Activated CD4-positive, alpha-beta T cell treated with anti-CD3 and anti-CD28 coated beads, Interleukin-2, Interleukin-4, amounts not matched to agents 100 ng/mL and 50 ng/mL, durations not matched to agents 16 hours and 8 hours (primary cell): ENCODE results near the gene EZH1.
"Not testable (repeated sequence)": the region's sequence is repeated elsewhere in the genome, so short reads cannot be mapped to it uniquely, and the experiment has no call there.

Experiments
- DNase-seq: peaks from one replicate; pipeline ENCODE4 v3.0.0-alpha.2; 2020; ENCODE audit warnings: low spot score

Gene EZH1

DNA sequence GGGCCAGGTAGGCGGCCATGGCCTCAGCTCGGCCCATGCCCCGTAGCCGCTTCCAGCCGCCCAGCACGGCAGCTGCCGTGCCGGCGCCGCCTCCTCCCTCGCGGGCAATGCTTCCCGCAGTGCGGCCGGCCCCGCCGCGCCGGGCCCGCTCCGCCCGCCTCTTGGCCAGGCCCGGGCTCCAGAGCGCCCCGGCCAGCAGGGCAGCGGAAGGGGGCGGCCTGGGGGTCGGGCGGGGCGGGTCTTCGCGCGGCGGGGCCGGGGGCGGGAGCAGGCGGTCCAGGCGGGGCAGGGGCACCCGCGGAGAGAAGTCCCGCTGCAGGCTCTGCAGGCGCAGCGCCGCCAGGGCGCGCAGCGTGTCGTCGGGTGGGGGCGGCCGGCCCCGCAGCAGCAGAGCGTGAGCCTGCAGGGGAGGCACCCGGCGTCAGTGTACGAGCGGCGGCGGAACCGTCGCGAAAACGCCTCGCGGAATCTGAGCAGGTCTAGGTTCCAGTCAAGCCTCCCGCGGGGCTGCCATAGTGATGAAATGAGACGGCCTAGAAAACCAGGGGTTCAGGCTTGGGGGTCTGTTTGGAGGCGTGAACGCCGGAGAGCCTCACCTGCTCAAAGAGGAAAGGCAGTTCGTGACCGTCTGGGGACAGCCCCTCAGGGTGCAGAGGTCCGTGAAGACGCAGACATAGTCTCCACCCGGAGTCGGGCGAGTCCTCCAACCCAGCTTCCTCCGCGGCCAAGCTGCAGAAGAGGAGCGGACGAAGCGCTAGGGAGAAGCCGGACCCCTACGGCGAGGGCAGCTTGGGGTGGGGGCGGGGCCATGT, 74.7 kb downstream of the EZH1 start:
- DNase-seq: no peak

- DNase-seq: no peak
Measured at GRCh38 chr17:42669705-42669976, 75.2 kb downstream of the EZH1 start.

GRCh38 chr17:42667088-42667951, 77.5 kb downstream of the EZH1 start:
- no peak for DNase-seq

DNA sequence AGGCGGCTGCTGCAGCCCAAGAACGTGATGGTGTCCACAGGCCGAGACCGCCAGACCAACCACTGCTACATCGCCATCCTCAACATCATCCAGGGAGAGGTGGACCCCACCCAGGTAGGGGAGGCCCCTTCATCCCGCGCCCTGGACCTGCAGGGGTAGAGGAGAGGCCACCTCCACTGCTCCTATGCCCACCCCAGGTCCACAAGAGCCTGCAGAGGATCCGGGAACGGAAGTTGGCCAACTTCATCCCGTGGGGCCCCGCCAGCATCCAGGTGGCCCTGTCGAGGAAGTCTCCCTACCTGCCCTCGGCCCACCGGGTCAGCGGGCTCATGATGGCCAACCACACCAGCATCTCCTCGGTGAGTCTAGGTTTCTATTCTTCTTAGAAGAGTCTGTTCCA, 78.7 kb downstream of the EZH1 start:
- not testable (repeated sequence) for DNase-seq

DNA sequence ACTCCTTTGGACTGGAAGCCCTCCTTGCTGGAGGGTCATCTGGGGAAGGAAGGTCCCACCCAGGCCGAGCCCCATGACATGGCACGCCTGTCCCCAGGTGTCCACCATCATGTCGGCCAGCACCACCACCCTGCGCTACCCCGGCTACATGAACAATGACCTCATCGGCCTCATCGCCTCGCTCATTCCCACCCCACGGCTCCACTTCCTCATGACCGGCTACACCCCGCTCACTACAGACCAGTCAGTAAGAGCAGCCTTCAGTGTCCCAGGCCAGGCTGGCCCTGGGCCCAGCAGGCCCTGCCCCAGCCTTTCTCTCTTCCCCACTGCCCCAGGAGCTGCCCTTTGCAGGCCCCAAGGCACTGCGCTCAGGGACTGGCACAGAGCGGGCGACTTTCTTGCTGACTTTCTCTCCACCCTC, 79.2 kb downstream of the EZH1 start:
- DNase-seq: no peak

GRCh38 chr17:42660692-42661345, 84.0 kb downstream of the EZH1 start:
- DNase-seq: no peak

DNA sequence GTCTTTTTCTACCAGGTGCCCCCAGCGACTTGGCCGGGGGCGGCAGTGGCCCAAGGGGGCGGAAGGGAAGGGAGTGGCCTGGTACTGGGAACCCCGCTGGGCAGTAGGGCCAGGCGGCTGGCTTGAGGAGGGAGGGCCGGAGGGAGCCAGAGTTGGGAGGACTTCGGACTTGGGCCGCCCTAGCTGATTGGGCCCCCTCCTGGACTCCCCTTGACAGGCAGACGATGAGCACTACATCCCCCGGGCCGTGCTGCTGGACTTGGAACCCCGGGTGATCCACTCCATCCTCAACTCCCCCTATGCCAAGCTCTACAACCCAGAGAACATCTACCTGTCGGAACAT, 84.9 kb downstream of the EZH1 start:
- not testable (repeated sequence) for DNase-seq

DNA sequence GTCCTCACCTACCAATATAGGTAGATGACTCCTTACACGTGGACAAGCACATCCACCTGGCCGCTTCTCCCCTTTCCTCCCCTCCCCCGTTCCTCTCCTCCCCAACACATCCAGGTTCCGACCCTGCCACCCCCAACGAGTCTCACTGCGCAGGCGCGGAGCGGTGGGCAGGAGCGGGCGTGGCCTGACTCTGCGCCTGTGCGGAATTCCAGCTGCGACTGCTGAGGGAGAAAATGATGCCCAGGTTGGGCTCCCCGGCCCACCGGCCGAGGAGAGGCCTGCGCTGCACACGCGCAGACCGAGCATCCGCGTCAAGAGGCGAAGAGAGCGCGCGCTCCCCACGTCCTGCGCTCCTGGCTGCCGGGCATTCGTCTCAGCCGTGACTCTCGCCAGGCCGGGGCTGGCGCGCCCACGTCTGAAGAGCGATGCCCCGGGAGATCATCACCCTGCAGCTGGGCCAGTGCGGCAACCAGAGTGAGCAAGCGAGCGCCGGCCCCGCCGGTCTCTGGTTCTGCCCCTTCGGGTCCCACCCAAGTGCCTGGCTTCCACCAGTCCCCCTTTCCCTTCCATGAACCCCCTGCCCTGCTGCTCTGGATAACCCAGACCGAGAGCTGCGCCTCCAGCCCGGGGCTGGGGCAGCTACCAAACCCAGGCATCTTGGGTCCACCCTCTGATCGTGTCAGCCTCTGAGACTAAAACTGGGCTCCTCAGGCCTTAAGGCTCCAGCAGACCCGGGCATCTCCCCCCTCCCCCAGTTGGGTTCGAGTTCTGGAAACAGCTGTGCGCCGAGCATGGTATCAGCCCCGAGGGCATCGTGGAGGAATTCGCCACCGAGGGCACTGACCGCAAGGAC, 85.5 kb downstream of the EZH1 start, which contains the start of gene TUBG2:
Gene TUBG2 (plus strand): TSS at position 206 of the 853 bp plus-strand sequence. CDS start 220 bp downstream, at position 426.
- DNase-seq: peak; percentile 66

GRCh38 chr17:42657824-42658588, 86.8 kb downstream of the EZH1 start:
- DNase-seq: no peak

DNA sequence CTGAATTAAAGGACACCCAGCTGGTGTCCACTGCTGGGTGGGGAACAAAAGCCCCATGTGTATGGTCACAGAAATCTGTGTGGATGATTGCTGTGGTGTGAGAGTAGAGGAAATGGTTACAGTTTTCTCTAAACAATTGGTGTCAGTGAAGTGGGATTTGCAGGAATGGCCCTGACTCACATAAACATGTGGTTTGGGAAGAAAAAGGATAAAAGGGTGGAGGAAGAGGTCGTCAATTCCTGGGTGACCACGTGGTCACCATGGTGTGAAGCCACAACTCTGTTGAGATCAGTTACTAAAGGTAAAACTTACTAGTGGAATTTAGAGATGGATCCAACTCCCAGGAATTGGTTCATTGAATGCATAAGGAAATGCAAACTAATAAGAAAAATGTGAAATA, 89.3 kb downstream of the EZH1 start:
- DNase-seq: no peak

GRCh38 chr17:42653179-42654124, 91.4 kb downstream of the EZH1 start:
- no peak for DNase-seq

DNA sequence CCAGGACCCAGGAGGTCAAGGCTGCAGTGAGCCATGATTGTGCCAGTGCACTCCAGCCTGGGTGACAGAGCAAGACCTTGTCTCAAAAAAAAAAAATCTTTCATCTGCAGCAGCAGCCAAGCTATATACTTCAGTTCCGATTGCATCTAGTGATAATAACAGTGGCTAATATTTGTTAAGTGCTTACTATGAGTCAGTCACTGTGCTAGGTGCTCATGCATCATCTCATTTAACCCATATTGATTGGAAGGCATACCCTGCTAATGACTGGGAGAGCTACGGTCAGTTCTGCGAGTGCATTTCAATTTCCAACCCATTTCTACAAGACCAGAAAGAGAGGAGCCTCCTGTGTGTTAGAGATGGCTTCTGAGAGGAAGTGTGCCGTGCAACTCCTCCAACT, 93.4 kb downstream of the EZH1 start:
- DNase-seq: no peak
